UCSD-AML1 (cell line): ENCODE data around the gene IFNGR2.
"Not testable (repeated sequence)": the region's sequence is repeated elsewhere in the genome, so short reads cannot be mapped to it uniquely, and the experiment has no call there.

Source experiments
- DNase-seq: peaks from one replicate; lab custom pipeline; 2025; ENCODE audit not compliant: unreplicated experiment; lab: John Stamatoyannopoulos, UW

The IFNGR2 gene

GRCh38 chr21:33434770-33435360, 31.7 kb downstream of the IFNGR2 start:
- DNase-seq = no peak

- no peak for DNase-seq
Measured at GRCh38 chr21:33437140-33437539, 33.9 kb downstream of the IFNGR2 start.

- no peak for DNase-seq
Measured at GRCh38 chr21:33441489-33442477, 38.6 kb downstream of the IFNGR2 start.

GRCh38 chr21:33443194-33443593, 40.0 kb downstream of the IFNGR2 start:
- DNase-seq = no peak

- DNase-seq = no peak
Measured at GRCh38 chr21:33444499-33444898, 41.3 kb downstream of the IFNGR2 start.

GRCh38 chr21:33446620-33447019, 43.4 kb downstream of the IFNGR2 start:
- not testable (repeated sequence) for DNase-seq

- no peak for DNase-seq
Measured at GRCh38 chr21:33449616-33450015, 46.4 kb downstream of the IFNGR2 start.

GRCh38 chr21:33451634-33452071, 48.4 kb downstream of the IFNGR2 start:
- no peak for DNase-seq

- no peak for DNase-seq
Measured at GRCh38 chr21:33452362-33452761, 49.1 kb downstream of the IFNGR2 start.

- DNase-seq = no peak
Measured at GRCh38 chr21:33455686-33456446, 52.7 kb downstream of the IFNGR2 start.

GRCh38 chr21:33458861-33459260, 55.6 kb downstream of the IFNGR2 start:
- no peak for DNase-seq

GRCh38 chr21:33461538-33462250, 58.5 kb downstream of the IFNGR2 start:
- no peak for DNase-seq

GRCh38 chr21:33469183-33469582, 66.0 kb downstream of the IFNGR2 start:
- not testable (repeated sequence) for DNase-seq

GRCh38 chr21:33470701-33471100, 67.5 kb downstream of the IFNGR2 start:
- DNase-seq = no peak

GRCh38 chr21:33473344-33473743, 70.1 kb downstream of the IFNGR2 start:
- DNase-seq = no peak

- no peak for DNase-seq
Measured at GRCh38 chr21:33477066-33477465, 73.9 kb downstream of the IFNGR2 start.

GRCh38 chr21:33478182-33478581, 75.0 kb downstream of the IFNGR2 start:
- DNase-seq = no peak

GRCh38 chr21:33478935-33479678, 75.9 kb downstream of the IFNGR2 start:
- DNase-seq = peak; percentile 60

- peak; percentile 98 for DNase-seq
Measured at GRCh38 chr21:33479679-33480480, 76.7 kb downstream of the IFNGR2 start, which contains the start of gene TMEM50B. TSS of gene TMEM50B (minus strand) at chr21:33479974. CDS start at chr21:33468885, 11,089 bp downstream.
